ENCODE results near the gene VWA5B2. TPM values are rescaled to one million over a fixed set of nuclear protein-coding genes. Genes with fewer than 3 reads are reported as not detected.

The VWA5B2 gene
- total RNA-seq, 1 experiment from 2014 or later, result 10.6 TPM

DNA sequence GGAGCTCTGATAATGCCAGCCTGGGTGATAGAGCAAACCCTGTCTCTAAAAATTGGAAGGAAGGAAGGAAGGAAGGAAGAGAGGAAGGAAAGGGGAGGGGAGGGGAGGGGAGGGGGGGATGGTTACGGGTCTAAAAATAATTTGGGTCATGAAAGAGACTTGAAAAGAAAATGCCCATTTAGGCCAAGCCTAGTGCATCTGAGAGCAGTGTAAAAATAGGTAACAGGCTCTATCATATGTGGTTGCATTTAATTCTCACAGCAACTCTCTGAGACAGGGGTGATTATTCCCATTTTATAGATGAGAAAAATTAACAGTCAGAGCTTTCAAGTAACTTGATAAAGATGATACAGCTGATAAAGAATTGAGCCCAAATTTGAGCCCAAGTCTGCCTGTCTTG lies 42.9 kb downstream of the VWA5B2 start:
- POLR2A ChIA-PET, result no interaction called here
- CTCF ChIA-PET, result interaction anchor here (1.3 kb wide), 1 partner anchor 127 kb away, joined by 4 read pairs; no protein-coding TSS in a partner anchor

More for the DNA sequence above, 42.9 kb downstream of the VWA5B2 start:
- Histone ChIP-seq H3K9me3 (ENCODE audit: control insufficient read depth in 1 of 2, insufficient read depth in 1 of 2, low read depth in 1 of 2, low read length in 2 of 2) (no peaks in the 10 kb centered on the region), H3K9me2 (ENCODE audit: insufficient read depth) (no peaks in the 10 kb centered on the region), H3K9ac (ENCODE audit: low read length) (no peak overlapping the region), H4K20me1 (ENCODE audit: insufficient read depth) (no peaks in the 10 kb centered on the region), H3K4me1 (ENCODE audit: control insufficient read depth in 1 of 2, insufficient read depth in 2 of 2, low read length in 2 of 2) (no peaks in the 10 kb centered on the region), H3K27me3 (ENCODE audit: insufficient read depth, low read length) (no peaks in the 10 kb centered on the region), H3K4me2 (ENCODE audit: low read length) (no peak overlapping the region), H2AFZ (ENCODE audit: low read depth, low read length, poor library complexity, severe bottlenecking) (no peak overlapping the region), H3K36me3 (ENCODE audit: control insufficient read depth in 1 of 2, insufficient read depth in 2 of 2, low read length in 2 of 2) (no peaks in the 10 kb centered on the region), H3K27ac (ENCODE audit: low read depth, low read length) (no peak overlapping the region), H3K79me2 (ENCODE audit: insufficient read depth, low read length) (no peaks in the 10 kb centered on the region), H3K4me3 (replicated peaks in 1 of 2; ENCODE audit: low read depth in 1 of 2, low read length in 2 of 2) (no peak overlapping the region)
- intact Hi-C loops (cut with micrococcal nuclease), result no loop called here
- TF ChIP-seq SRF (IDR thresholded peaks at IDR 0.05; ENCODE audit: low read depth) (no peak), SIN3A (IDR thresholded peaks at IDR 0.05; ENCODE audit: low read depth) (no peak), SP1 (IDR thresholded peaks at IDR 0.05; ENCODE audit: low read depth) (no peak), TCF7L2 (IDR thresholded peaks at IDR 0.05; ENCODE audit: borderline replicate concordance, extremely low read depth, insufficient read depth, insufficient read length) (no peak), ZNF274 (IDR thresholded peaks at IDR 0.05; ENCODE audit: low read depth, low read length) (no peak), JUND (IDR thresholded peaks at IDR 0.05) (no peak), YY1 (IDR thresholded peaks at IDR 0.05; ENCODE audit: extremely low read depth, insufficient replicate concordance, low read depth, low read length) (no peak), RAD21 (IDR thresholded peaks at IDR 0.05; ENCODE audit: low read depth) (no peak), EGR1 (IDR thresholded peaks at IDR 0.05; ENCODE audit: low read depth) (no peak), EZH2phosphoT487 (IDR thresholded peaks at IDR 0.05; ENCODE audit: borderline replicate concordance) (no peak), CEBPB (IDR thresholded peaks at IDR 0.05; ENCODE audit: low read depth) (no peak), EZH2 (IDR thresholded peaks at IDR 0.05) (no peak)
- TF ChIP-seq, protein P1, sequence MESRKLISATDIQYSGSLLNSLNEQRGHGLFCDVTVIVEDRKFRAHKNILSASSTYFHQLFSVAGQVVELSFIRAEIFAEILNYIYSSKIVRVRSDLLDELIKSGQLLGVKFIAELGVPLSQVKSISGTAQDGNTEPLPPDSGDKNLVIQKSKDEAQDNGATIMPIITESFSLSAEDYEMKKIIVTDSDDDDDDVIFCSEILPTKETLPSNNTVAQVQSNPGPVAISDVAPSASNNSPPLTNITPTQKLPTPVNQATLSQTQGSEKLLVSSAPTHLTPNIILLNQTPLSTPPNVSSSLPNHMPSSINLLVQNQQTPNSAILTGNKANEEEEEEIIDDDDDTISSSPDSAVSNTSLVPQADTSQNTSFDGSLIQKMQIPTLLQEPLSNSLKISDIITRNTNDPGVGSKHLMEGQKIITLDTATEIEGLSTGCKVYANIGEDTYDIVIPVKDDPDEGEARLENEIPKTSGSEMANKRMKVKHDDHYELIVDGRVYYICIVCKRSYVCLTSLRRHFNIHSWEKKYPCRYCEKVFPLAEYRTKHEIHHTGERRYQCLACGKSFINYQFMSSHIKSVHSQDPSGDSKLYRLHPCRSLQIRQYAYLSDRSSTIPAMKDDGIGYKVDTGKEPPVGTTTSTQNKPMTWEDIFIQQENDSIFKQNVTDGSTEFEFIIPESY (IDR thresholded peaks at IDR 0.05; ENCODE audit: extremely low read depth, insufficient replicate concordance, low read length), result no peak
- TF ChIP-seq, protein P2, sequence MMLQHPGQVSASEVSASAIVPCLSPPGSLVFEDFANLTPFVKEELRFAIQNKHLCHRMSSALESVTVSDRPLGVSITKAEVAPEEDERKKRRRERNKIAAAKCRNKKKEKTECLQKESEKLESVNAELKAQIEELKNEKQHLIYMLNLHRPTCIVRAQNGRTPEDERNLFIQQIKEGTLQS (IDR thresholded peaks at IDR 0.05), result no peak
- TF ChIP-seq, protein P3, sequence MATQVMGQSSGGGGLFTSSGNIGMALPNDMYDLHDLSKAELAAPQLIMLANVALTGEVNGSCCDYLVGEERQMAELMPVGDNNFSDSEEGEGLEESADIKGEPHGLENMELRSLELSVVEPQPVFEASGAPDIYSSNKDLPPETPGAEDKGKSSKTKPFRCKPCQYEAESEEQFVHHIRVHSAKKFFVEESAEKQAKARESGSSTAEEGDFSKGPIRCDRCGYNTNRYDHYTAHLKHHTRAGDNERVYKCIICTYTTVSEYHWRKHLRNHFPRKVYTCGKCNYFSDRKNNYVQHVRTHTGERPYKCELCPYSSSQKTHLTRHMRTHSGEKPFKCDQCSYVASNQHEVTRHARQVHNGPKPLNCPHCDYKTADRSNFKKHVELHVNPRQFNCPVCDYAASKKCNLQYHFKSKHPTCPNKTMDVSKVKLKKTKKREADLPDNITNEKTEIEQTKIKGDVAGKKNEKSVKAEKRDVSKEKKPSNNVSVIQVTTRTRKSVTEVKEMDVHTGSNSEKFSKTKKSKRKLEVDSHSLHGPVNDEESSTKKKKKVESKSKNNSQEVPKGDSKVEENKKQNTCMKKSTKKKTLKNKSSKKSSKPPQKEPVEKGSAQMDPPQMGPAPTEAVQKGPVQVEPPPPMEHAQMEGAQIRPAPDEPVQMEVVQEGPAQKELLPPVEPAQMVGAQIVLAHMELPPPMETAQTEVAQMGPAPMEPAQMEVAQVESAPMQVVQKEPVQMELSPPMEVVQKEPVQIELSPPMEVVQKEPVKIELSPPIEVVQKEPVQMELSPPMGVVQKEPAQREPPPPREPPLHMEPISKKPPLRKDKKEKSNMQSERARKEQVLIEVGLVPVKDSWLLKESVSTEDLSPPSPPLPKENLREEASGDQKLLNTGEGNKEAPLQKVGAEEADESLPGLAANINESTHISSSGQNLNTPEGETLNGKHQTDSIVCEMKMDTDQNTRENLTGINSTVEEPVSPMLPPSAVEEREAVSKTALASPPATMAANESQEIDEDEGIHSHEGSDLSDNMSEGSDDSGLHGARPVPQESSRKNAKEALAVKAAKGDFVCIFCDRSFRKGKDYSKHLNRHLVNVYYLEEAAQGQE (IDR thresholded peaks at IDR 0.05; ENCODE audit: low read depth), result no peak
- DNase-seq (ENCODE audit: low read depth, low spot score) (no peak), ATAC-seq (no peak)
- BruUV-seq (replicated peaks), result no TSS peak
- RAD21 ChIA-PET (ENCODE audit: low non-redundant PET in 1 of 2, low total read pairs in 2 of 2, uncharacterized antibody in 2 of 2, unreplicated experiment in 2 of 2), result interaction anchor here in 1 of 2 experiments (0.6 kb wide), 1 partner anchor 122 kb away, joined by 4 read pairs; no protein-coding TSS in a partner anchor
